H1 (cell line): ENCODE data around the gene CTF1. TPM values are rescaled to one million over a fixed set of nuclear protein-coding genes. Genes with fewer than 3 reads are reported as not detected.
A peak's percentile ranks its signal among the peaks of the same experiment; 100 is the strongest.

Experiments
- CTCF ChIA-PET: fragments of 300-600 bp; sonication (Branson Sonifier 250); formaldehyde crosslinking; loops from one replicate; lab custom pipeline; 2021; ENCODE audit not compliant: partially characterized antibody; lab: Charles Lee
- POLR2A ChIA-PET: fragments of 300-600 bp; sonication (Branson Sonifier 250); formaldehyde crosslinking; loops from one replicate; lab custom pipeline; 2021; ENCODE audit warnings: inconsistent platforms; ENCODE audit not compliant: partially characterized antibody; lab: Charles Lee
- DNase-seq, 2 experiments: peaks; one replicate each; pipeline versions ENCODE4 v3.0.0 to v3.0.0-alpha.2; 2010 to 2022; ENCODE audit warnings: low spot score in 2 of 2, low read depth in 1 of 2, mixed read lengths in 1 of 2
- FAIRE-seq: peaks from 2 replicates; lab custom pipeline; 2011; peaks lifted over from hg19 to GRCh38; lab: Jason Lieb, UNC
- H2AFZ ChIP-seq: 2 replicates; pipeline ENCODE4 v1.8.1; 2012; ENCODE audit warnings: low read length, inconsistent platforms
- H2AK5ac ChIP-seq: 2 replicates; pipeline ENCODE4 v1.6.1; 2013; ENCODE audit warnings: low read depth, low read length
- H2BK120ac ChIP-seq: replicated peaks from 2 replicates; pipeline ENCODE3; 2013; ENCODE audit warnings: low read depth, low read length, inconsistent platforms
- H2BK12ac ChIP-seq: 2 replicates; pipeline ENCODE4 v1.6.1; 2013; ENCODE audit warnings: low read depth, low read length
- H2BK15ac ChIP-seq: 2 replicates; pipeline ENCODE4 v1.6.1; 2013; ENCODE audit warnings: low read length
- H2BK20ac ChIP-seq: 2 replicates; pipeline ENCODE4 v1.6.1; 2013; ENCODE audit warnings: low read length
- H2BK5ac ChIP-seq: 2 replicates; pipeline ENCODE4 v1.6.1; 2013; ENCODE audit warnings: low read depth, low read length
- H3K14ac ChIP-seq: 2 replicates; pipeline ENCODE4 v1.6.1; 2013; ENCODE audit warnings: inconsistent platforms; ENCODE audit not compliant: insufficient read length
- H3K18ac ChIP-seq: 2 replicates; pipeline ENCODE4 v1.6.1; 2013; ENCODE audit warnings: low read length; ENCODE audit errors: extremely low read depth
- H3K23ac ChIP-seq: 2 replicates; pipeline ENCODE4 v1.6.1; 2013; ENCODE audit warnings: inconsistent platforms; ENCODE audit not compliant: insufficient read length
- H3K23me2 ChIP-seq: 2 replicates; pipeline ENCODE4 v1.6.1; 2013; ENCODE audit warnings: low read depth, low read length
- H3K27ac ChIP-seq: 2 replicates; pipeline ENCODE4 v1.6.1; 2011; ENCODE audit warnings: low read depth, low read length, inconsistent platforms
- H3K27me3 ChIP-seq, 4 experiments: replicated peaks in 1 of 4; 1 replicate in 1 of 4; 2 replicates in 3 of 4; pipeline versions ENCODE4 v1.6.1 to v1.8.1; 2011 to 2013; ENCODE audit warnings: low read length in 3 of 4, mild to moderate bottlenecking in 3 of 4, inconsistent platforms in 2 of 4, mixed read lengths in 2 of 4, moderate library complexity in 1 of 4; ENCODE audit not compliant: control insufficient read depth in 3 of 4, insufficient read depth in 3 of 4; ENCODE audit errors: extremely low read depth in 1 of 4
- H3K36me3 ChIP-seq, 4 experiments: 2 replicates each; pipeline versions ENCODE4 v1.6.1 to v1.8.1; 2011 to 2013; ENCODE audit warnings: mild to moderate bottlenecking in 4 of 4, low read length in 3 of 4, moderate library complexity in 2 of 4, control low read depth in 1 of 4, inconsistent platforms in 1 of 4; ENCODE audit not compliant: insufficient read depth in 4 of 4, control insufficient read depth in 2 of 4
- H3K4ac ChIP-seq: replicated peaks from 2 replicates; pipeline ENCODE3; 2013; ENCODE audit warnings: low read length, low read depth, mixed read lengths, inconsistent platforms; ENCODE audit not compliant: insufficient read length
- H3K4me1 ChIP-seq, 4 experiments: replicated peaks in 1 of 4; 1 replicate in 1 of 4; 2 replicates in 3 of 4; pipeline versions ENCODE4 v1.6.1 to v1.8.1; 2011 to 2013; ENCODE audit warnings: low read length in 3 of 4, inconsistent platforms in 2 of 4, mixed read lengths in 1 of 4; ENCODE audit not compliant: insufficient read depth in 4 of 4, control insufficient read depth in 3 of 4
- H3K4me2 ChIP-seq, 2 experiments: 2 replicates each; pipeline versions ENCODE4 v1.6.1 to v1.8.1; 2011 to 2013; ENCODE audit warnings: low read depth in 2 of 2, low read length in 2 of 2, control low read depth in 1 of 2, inconsistent platforms in 1 of 2, mild to moderate bottlenecking in 1 of 2; ENCODE audit not compliant: insufficient read depth in 1 of 2
- H3K4me3 ChIP-seq, 4 experiments: fragments of 200-600, 300-600 bp in 1 of 4; sonication (generic), shearing (Covaris generic), sonication (Bioruptor Twin) in 1 of 4; 2 replicates each; pipeline versions ENCODE4 v1.5.1 to v1.8.1; 2011 to 2016; ENCODE audit warnings: low read length in 4 of 4, low read depth in 3 of 4, control low read depth in 2 of 4, inconsistent platforms in 2 of 4, mild to moderate bottlenecking in 2 of 4, mixed read lengths in 1 of 4, moderate library complexity in 1 of 4; ENCODE audit not compliant: insufficient read depth in 2 of 4; ENCODE audit errors: extremely low read depth in 1 of 4
- H3K56ac ChIP-seq: replicated peaks from 2 replicates; pipeline ENCODE3; 2013; ENCODE audit warnings: low read depth, mild to moderate bottlenecking, mixed read lengths, low read length, inconsistent platforms; ENCODE audit not compliant: insufficient read length
- H3K79me1 ChIP-seq: 2 replicates; pipeline ENCODE4 v1.6.1; 2013; ENCODE audit warnings: low read depth, low read length, control low read depth
- H3K79me2 ChIP-seq, 2 experiments: 2 replicates each; pipeline versions ENCODE4 v1.6.1 to v1.8.1; 2012 to 2013; ENCODE audit warnings: low read length in 2 of 2, mild to moderate bottlenecking in 2 of 2, inconsistent platforms in 1 of 2; ENCODE audit not compliant: insufficient read depth in 2 of 2, control insufficient read depth in 1 of 2
- H3K9ac ChIP-seq, 4 experiments: replicated peaks in 1 of 4; 1 replicate in 1 of 4; 2 replicates in 3 of 4; pipeline versions ENCODE4 v1.6.1 to v1.8.1; 2011 to 2013; ENCODE audit warnings: low read depth in 3 of 4, low read length in 3 of 4, control low read depth in 2 of 4, mild to moderate bottlenecking in 2 of 4, moderate library complexity in 2 of 4, inconsistent platforms in 1 of 4; ENCODE audit errors: extremely low read depth in 1 of 4
- H3K9me3 ChIP-seq, 2 experiments: 2 replicates each; pipeline versions ENCODE4 v1.6.1 to v1.8.1; 2012 to 2013; ENCODE audit warnings: mild to moderate bottlenecking in 2 of 2, moderate library complexity in 2 of 2, control low read depth in 1 of 2, inconsistent platforms in 1 of 2, low read depth in 1 of 2, low read length in 1 of 2, mixed read lengths in 1 of 2; ENCODE audit not compliant: insufficient read depth in 2 of 2
- H4K20me1 ChIP-seq, 2 experiments: replicated peaks in 1 of 2; 2 replicates each; pipeline versions ENCODE3 to v1.8.1; 2011 to 2013; ENCODE audit warnings: inconsistent platforms in 2 of 2, low read length in 2 of 2, mild to moderate bottlenecking in 1 of 2; ENCODE audit not compliant: insufficient read depth in 2 of 2, control insufficient read depth in 1 of 2
- H4K5ac ChIP-seq: 2 replicates; pipeline ENCODE4 v1.6.1; 2013; ENCODE audit warnings: low read length, low read depth, mixed read lengths, inconsistent platforms; ENCODE audit not compliant: insufficient read length
- H4K8ac ChIP-seq: 2 replicates; pipeline ENCODE4 v1.8.0; 2013; ENCODE audit warnings: mild to moderate bottlenecking, moderate library complexity, low read length, inconsistent platforms; ENCODE audit not compliant: insufficient read depth; ENCODE audit errors: extremely low read depth
- H4K91ac ChIP-seq: replicated peaks from 2 replicates; pipeline ENCODE3; 2013; ENCODE audit warnings: low read length, mixed read lengths, inconsistent platforms; ENCODE audit not compliant: insufficient read length
- ATF3 ChIP-seq: IDR thresholded peaks from 2 replicates; pipeline ENCODE4 v1.6.1; 2011; ENCODE audit warnings: low read depth, mild to moderate bottlenecking, low read length; ENCODE audit not compliant: insufficient read depth
- HDAC6 ChIP-seq: IDR thresholded peaks from one replicate; pipeline ENCODE4 v1.7.1; 2012; ENCODE audit warnings: low read depth, mild to moderate bottlenecking, inconsistent platforms, low read length, moderate library complexity
- KDM1A ChIP-seq: fragments of 200-600, 300-600 bp; sonication (generic); IDR thresholded peaks from 2 replicates; pipeline ENCODE4 v1.7.1; 2016; ENCODE audit warnings: mild to moderate bottlenecking, low read length, borderline replicate concordance
- KDM4A ChIP-seq: IDR thresholded peaks from one replicate; pipeline ENCODE4 v1.7.1; 2012; ENCODE audit warnings: low read depth, mild to moderate bottlenecking, moderate library complexity, low read length, inconsistent platforms; ENCODE audit not compliant: severe bottlenecking
- NANOG ChIP-seq: IDR thresholded peaks from 2 replicates; pipeline ENCODE4 v1.6.1; 2011; ENCODE audit warnings: low read length, low read depth, mild to moderate bottlenecking, inconsistent platforms; ENCODE audit not compliant: insufficient read depth, poor library complexity, severe bottlenecking
- NRF1 ChIP-seq: IDR thresholded peaks from 2 replicates; pipeline ENCODE4 v1.6.1; 2011; ENCODE audit warnings: mild to moderate bottlenecking, low read depth, low read length, improper control_type of control experiment
- PHF8 ChIP-seq: fragments of 200-600 bp; sonication (generic); conservative IDR thresholded peaks from 2 replicates; pipeline ENCODE4 v1.7.1; 2012; ENCODE audit warnings: low read depth, mild to moderate bottlenecking, inconsistent platforms, low read length, moderate library complexity
- WGBS, 2 experiments: shearing (Covaris generic) in 1 of 2; methylation state at CpG; one replicate each; pipeline versions ENCODE4 v1.1.6 to v1.1.7; 2013 to 2015; ENCODE audit warnings: low lambda C conversion rate in 2 of 2, mixed read lengths in 2 of 2, inconsistent platforms in 1 of 2, low coverage in 1 of 2, missing lambda C conversion rate in 1 of 2; ENCODE audit not compliant: insufficient replicate concordance in 2 of 2, insufficient coverage in 1 of 2, insufficient read length in 1 of 2; ENCODE audit errors: extremely low coverage in 1 of 2, missing lambda C conversion rate in 1 of 2; 5-methylcytosine and 5-hydroxymethylcytosine counted together
- long read RNA-seq, 2 experiments: library from RNA in 1 of 2; library from capped mRNA in 1 of 2; stranded (forward); transcript quantifications; one replicate each; pipeline ENCODE4 v2.0.0, GENCODE V29; 2021; ENCODE audit warnings: inconsistent platforms in 1 of 2
- polyA minus RNA-seq, 3 experiments: library from RNA; depleted of rRNA, polyadenylated mRNA; stranded (reverse); fragments of >200 nt; gene quantifications; 1 replicate in 2 of 3; 2 replicates in 1 of 3; pipeline ENCODE4 v1.2.3, GENCODE V29; 2011
- polyA plus RNA-seq, 7 experiments: library from polyadenylated mRNA; depleted of rRNA in 3 of 7; stranded (reverse) in 5 of 7; unstranded in 2 of 7; fragments of >200 nt in 5 of 7; fragments of 200-250 nt in 2 of 7; gene quantifications; 1 replicate in 5 of 7; 2 replicates in 1 of 7; 4 replicates in 1 of 7; pipeline versions ENCODE4 v1.2.1 to v1.2.3, GENCODE V29; 2011 to 2013; ENCODE audit warnings: missing spikeins in 2 of 7, mixed read lengths in 2 of 7
- total RNA-seq: library from RNA; stranded (reverse); fragmentation: NEBNext Ultra II Directional; extraction: Animal tissue kit (Norgen Biotek cat#: 25700); gene quantifications from 2 replicates; pipeline ENCODE4 v1.2.1, GENCODE V29; 2021

The CTF1 gene, protein sequence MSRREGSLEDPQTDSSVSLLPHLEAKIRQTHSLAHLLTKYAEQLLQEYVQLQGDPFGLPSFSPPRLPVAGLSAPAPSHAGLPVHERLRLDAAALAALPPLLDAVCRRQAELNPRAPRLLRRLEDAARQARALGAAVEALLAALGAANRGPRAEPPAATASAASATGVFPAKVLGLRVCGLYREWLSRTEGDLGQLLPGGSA
- total RNA-seq (0.77 and 0.97 TPM in 2 replicates), polyA plus RNA-seq (2011; rRNA removed) (3.4 and 5.0 TPM in 2 replicates), polyA minus RNA-seq (2011; rRNA and poly(A)+ RNA removed) (0.71 and 1.3 TPM in 2 replicates)
- polyA plus RNA-seq (2011; cell fraction: cytosol; rRNA removed): 1.3 TPM
- polyA plus RNA-seq (2011; cell fraction: nucleus; rRNA removed): 3.2 TPM
- 0.50 to 1.1 TPM (median 1.00 TPM) in 4 replicates for polyA plus RNA-seq (2012, experiment 1 of 2)
- polyA plus RNA-seq (2012, experiment 2 of 2): 1.0 TPM
- 1.3 TPM for polyA plus RNA-seq (2013, experiment 1 of 2)
- polyA plus RNA-seq (2013, experiment 2 of 2): 1.6 TPM
- polyA minus RNA-seq (2011; cell fraction: cytosol; rRNA and poly(A)+ RNA removed): 0.66 TPM
- 2.3 TPM for polyA minus RNA-seq (2011; cell fraction: nucleus; rRNA and poly(A)+ RNA removed)
- long read RNA-seq, experiment 1: 0 reads
- long read RNA-seq, experiment 2: 0 reads

DNA sequence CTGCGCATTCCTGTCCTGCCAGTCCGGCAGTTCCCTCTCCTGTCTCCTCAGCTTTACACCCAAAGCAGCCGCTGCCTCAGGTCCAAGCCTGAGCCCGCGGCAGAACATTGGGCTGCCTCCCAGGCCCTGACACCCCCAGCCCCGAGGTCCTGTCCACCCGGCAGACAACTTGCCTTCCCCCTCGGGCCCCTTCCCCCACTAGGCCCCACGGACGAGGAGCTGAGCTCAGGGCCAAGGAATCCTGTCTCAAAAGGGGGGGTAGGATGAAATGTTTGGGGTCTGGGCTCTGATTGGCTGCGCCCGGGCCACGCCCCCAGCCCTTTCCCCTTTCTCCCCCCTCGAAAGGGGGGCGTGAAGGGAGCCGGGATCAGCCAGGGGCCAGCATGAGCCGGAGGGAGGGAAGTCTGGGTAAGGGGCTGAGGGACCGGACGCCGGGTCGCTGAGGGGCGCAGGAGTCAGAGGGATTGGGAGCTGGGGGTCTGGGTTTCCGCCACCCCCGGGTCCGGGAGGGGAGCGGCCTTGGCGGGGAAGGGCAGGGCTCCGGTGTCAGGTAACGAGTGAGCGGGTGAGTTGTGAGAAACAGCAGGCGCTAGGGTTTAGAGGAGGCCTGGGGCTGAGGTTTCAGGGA is at the start of gene CTF1:
Gene CTF1, plus strand, starts transcription at position 354 of the 628 bp plus-strand sequence. Its CDS starts 30 bp downstream, at position 384.
- peaks cover 4 to 13% (median 12%) of the 10 kb centered on the region in 4 experiments for H3K4me1 ChIP-seq
- DNase-seq (peak in 1 of 2 experiments; percentile 89), FAIRE-seq (no peak)
- ChIA-PET POLR2A (interaction anchor here (0.6 to 2.1 kb wide), 12 partner anchors 13 to 238 kb away, joined by 3 to 15 read pairs (median 4); partner anchors contain the start of genes FBRS, FBXL19 and ORAI3), CTCF (interaction anchor here (0.8 to 4.1 kb wide), 6 partner anchors 12 to 109 kb away, joined by 3 to 25 read pairs (median 4); partner anchors contain the start of gene ZNF629)
- H3K4me2 ChIP-seq: peak within 1 kb of the TSS; percentile 69 to 86
- peak within 1 kb of the TSS in 3 of 4 experiments; percentile 5 to 55 (median 34); a peak in 5 of 7 replicates for H3K9ac ChIP-seq
- H2AFZ ChIP-seq: peak within 1 kb of the TSS; percentile 13; the same call in 1 of the 2 replicates
- peak within 1 kb of the TSS; percentile 91 for H2BK5ac ChIP-seq
- H4K91ac ChIP-seq: peak within 1 kb of the TSS; percentile 98
- peak within 1 kb of the TSS; percentile 34 for H3K18ac ChIP-seq
- H3K23me2 ChIP-seq: peaks cover 15% of the 10 kb centered on the region
- peak within 1 kb of the TSS; percentile 94 for H3K4ac ChIP-seq
- WGBS, 2 experiments: 6% methylated on average over 19 of the region's 31 CpGs; no CpG with 5 or more reads in 1 of the 2 experiments
- no peak within 1 kb of the TSS for H3K56ac ChIP-seq
- no peak within 1 kb of the TSS for H3K14ac ChIP-seq
- no peaks in the 10 kb centered on the region for H3K79me1 ChIP-seq
- H3K27me3 ChIP-seq: peaks cover 0 to 22% (median 8%) of the 10 kb centered on the region in 4 experiments; a peak in 5 of 7 replicates
- peak within 1 kb of the TSS; percentile 64; the same call in 1 of the 2 replicates for H3K27ac ChIP-seq
- H2AK5ac ChIP-seq: peak within 1 kb of the TSS; percentile 97; the same call in 1 of the 2 replicates
- peaks cover 0 to 4% of the 10 kb centered on the region in 2 experiments for H4K20me1 ChIP-seq
- H2BK20ac ChIP-seq: peak within 1 kb of the TSS; percentile 67
- H2BK12ac ChIP-seq: peak within 1 kb of the TSS; percentile 100
- no peak within 1 kb of the TSS for H4K5ac ChIP-seq
- H3K36me3 ChIP-seq: no peaks in the 10 kb centered on the region
- H2BK120ac ChIP-seq: no peak within 1 kb of the TSS
- H3K4me3 ChIP-seq: peak within 1 kb of the TSS; percentile 53 to 79 (median 68)
- peak within 1 kb of the TSS; percentile 100; the same call in 1 of the 2 replicates for H2BK15ac ChIP-seq
- H3K79me2 ChIP-seq: no peaks in the 10 kb centered on the region
- no peak within 1 kb of the TSS for H3K23ac ChIP-seq
- no peaks in the 10 kb centered on the region for H3K9me3 ChIP-seq
- peak within 1 kb of the TSS; percentile 66; the same call in 1 of the 2 replicates for H4K8ac ChIP-seq
- TF ChIP-seq KDM1A (no peak), ATF3 (no peak), KDM4A (peak; percentile 72), NRF1 (no peak), PHF8 (peak; percentile 45; the same call in 1 of the 2 replicates), HDAC6 (no peak), NANOG (no peak)
